SIG-M5 (cell line): ENCODE measurements around the gene PDCD1LG2.
"Not testable (repeated sequence)": the region's sequence is repeated elsewhere in the genome, so short reads cannot be mapped to it uniquely, and the experiment has no call there.

Experiments used
- DNase-seq: peaks from one replicate; lab custom pipeline; 2025; lab: John Stamatoyannopoulos, UW

Gene PDCD1LG2

DNA sequence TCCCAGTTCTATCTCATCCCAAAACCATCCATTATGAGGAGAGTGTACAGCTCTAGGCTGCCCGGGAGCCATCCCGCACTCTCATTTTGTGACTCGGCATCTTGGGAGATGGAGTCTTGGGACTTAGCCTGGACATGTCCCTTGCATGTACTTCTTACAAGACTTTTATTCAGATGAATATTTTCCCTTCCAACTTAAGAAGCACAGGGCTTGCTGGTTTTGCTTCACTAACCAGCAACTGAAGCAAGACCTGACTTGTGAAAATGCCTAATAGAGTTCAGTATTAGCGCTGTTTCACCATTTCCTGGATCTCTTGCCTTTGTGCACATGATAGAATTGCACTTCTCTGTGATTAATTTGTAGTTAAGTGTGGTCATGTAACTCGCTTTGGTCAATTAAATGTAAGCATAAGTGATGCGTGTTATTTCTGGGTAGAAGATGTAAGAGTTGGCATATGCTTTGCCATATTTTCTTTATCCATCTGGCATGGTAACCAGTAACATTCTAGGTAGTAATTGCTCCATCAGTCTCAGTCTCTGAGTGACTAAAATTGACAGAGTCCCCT, 55.8 kb downstream of the PDCD1LG2 start:
- no peak for DNase-seq

DNA sequence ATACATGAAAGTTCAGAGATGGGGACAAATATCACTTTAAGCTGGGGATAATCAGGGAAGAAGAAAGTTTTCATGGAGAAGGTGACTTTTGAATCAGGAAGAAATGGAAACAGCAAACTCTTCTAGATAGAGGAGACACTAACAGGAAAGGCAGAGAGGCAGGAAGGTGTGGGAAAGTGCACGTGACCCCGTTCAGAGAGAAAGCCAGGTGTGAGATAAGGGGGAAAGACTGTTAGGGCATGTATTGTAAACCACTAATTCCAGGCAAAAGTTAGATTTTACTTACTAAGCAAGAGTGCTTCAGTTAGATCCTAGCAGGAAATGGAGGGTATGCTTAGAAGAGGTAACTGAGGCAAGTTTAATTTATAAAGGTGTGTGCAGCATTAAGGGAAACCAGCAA, 58.5 kb downstream of the PDCD1LG2 start:
- DNase-seq = no peak

- no peak for DNase-seq
Observed at GRCh38 chr9:5569409-5569808, 59.1 kb downstream of the PDCD1LG2 start.

DNA sequence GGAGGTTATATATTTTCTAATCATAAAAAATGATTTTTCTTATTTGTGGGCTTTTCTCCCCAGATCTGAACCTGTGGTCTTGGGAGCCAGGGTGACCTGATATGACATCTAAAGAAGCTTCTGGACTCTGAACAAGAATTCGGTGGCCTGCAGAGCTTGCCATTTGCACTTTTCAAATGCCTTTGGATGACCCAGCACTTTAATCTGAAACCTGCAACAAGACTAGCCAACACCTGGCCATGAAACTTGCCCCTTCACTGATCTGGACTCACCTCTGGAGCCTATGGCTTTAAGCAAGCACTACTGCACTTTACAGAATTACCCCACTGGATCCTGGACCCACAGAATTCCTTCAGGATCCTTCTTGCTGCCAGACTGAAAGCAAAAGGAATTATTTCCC, 59.6 kb downstream of the PDCD1LG2 start:
- no peak for DNase-seq

GRCh38 chr9:5571629-5572232, 61.4 kb downstream of the PDCD1LG2 start:
- no peak for DNase-seq

DNA sequence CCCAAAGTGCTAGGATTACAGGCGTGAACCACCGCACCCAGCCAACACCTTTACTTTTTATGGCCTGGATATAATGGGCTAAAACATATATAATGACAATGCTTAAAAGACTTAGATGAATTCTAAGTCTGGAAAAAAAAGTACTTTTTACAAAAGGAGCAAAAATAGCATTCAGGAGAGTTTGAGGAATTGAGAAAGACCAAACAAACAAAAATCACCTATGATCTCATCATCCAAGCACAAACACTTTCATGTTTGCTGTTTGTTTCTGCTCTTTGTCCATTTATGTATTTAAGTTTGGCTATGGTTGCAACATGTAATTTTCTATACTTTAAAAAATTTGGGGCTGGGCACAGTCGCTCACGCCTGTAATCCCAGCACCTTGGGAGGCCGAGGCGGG, 63.8 kb downstream of the PDCD1LG2 start:
- DNase-seq = no peak

- no peak for DNase-seq
Observed at GRCh38 chr9:5575000-5575399, 64.7 kb downstream of the PDCD1LG2 start.

- no peak for DNase-seq
Observed at GRCh38 chr9:5577225-5577624, 66.9 kb downstream of the PDCD1LG2 start.

DNA sequence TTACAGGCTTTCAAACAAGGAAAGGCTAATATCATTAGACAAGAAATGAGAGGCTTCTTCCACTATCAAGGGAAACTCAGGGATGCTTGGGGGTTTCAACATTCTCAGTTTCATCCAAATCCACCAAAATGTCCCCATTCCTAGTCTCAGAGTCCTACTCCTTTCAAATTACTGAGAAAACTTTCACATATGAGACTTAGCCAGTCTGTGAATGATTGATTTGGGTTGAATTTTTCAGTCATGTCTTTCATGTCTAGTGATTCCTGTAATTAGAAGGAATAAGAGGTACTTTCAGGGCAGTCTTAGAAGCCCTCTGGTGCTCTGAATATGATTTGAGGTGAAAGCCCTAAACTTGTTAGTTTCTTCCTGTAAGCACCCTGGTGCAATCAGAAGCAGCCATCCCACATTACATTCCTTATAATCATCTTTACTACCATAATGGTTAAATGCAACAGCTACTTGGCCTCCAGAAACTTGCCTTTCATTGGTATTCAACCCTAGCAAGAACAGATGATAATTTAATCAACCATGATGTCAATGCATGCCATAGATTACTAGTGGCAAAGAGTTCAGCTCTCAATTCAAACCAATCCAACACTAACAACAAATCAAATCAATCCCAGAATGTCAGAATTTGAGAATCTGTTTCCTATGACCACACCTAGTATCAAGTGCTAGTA, 67.8 kb downstream of the PDCD1LG2 start:
- DNase-seq = no peak

- no peak for DNase-seq
Observed at GRCh38 chr9:5578698-5579085, 68.4 kb downstream of the PDCD1LG2 start.

DNA sequence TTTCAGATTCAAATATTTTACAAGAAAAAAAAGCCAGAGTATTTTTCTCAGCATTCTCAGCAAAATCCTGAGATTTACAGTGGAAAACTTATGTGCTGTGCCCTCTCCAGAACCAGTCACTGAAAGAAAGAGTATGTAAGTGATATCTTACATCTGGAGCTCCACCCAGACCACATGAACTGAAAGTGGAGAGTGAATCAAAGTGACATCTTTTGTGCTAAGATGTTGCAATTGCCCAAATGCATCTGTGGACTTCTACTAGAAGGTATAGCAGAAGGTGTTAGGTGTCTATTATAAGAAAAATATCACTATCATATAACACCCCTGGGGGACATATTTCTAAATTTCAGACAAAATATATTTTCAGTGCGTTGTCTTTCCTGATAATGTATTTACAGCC, 69.5 kb downstream of the PDCD1LG2 start:
- no peak for DNase-seq

- DNase-seq = no peak
Observed at GRCh38 chr9:5580650-5581049, 70.3 kb downstream of the PDCD1LG2 start.

GRCh38 chr9:5581706-5582105, 71.4 kb downstream of the PDCD1LG2 start:
- DNase-seq = not testable (repeated sequence)

- DNase-seq = no peak
Observed at GRCh38 chr9:5582835-5583195, 72.5 kb downstream of the PDCD1LG2 start.

- DNase-seq = no peak
Observed at GRCh38 chr9:5586391-5586802, 76.1 kb downstream of the PDCD1LG2 start.

DNA sequence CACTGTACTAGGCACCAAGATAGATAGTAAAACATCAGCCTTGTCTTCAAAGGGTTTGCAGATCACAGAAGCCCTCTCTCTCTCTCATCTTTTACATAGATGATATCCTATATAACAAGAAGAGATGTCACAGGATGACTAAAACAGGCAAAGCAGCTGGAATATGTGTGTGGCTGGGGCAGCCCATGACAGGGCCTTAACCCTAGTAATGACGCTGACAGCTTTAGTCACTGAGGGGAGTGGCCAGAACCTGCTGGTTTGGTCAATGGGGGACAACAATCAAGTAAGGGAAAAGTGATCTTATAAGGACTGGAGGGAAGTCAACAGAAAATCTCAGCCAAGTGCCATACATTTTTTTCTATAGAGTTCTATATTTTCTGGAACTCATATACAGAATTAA, 76.7 kb downstream of the PDCD1LG2 start:
- no peak for DNase-seq

DNA sequence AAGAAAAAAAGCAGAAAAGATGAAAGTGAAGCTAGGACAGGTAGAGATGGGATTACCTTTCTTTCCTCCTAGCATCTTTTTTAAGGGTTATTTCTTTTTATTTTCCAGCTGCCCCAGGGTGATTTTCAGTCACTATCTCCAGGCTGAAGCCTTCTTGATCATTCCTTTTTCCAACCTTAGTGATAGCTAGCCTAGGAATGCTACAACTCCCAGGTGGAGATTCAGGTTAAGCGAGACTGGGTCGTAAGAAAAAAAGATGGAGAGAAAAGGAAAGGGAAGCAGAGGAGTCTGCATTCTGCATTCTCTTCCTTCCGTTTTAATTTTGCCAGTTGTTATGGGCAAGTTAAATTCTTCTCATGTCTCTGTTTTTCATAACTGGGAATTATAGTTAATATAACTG, 81.9 kb downstream of the PDCD1LG2 start:
- DNase-seq = no peak

- DNase-seq = no peak
Observed at GRCh38 chr9:5592904-5593303, 82.6 kb downstream of the PDCD1LG2 start.

- DNase-seq = no peak
Observed at GRCh38 chr9:5593904-5594303, 83.6 kb downstream of the PDCD1LG2 start.

DNA sequence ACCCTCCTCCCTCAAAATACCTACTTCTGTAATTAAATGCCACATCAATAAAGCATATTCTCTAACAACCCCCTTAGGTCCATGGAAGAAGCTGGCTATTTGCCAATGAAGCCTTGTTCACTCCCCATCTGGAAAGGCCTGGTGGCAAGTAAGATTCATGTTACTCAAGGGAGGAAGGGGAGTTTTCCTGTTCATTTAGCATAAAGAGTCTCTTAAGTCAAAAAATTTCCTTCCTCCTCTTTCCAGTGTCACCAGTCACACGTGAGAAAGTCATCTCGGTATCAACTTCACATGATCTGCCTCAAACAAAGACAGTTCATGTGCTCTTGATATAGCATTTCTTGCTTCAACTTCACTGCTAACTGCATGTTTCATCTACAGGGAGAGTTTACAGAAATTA, 85.8 kb downstream of the PDCD1LG2 start:
- no peak for DNase-seq

GRCh38 chr9:5608298-5609225, 98.2 kb downstream of the PDCD1LG2 start:
- DNase-seq = no peak

- no peak for DNase-seq
Observed at GRCh38 chr9:5609226-5609596, 98.9 kb downstream of the PDCD1LG2 start.

GRCh38 chr9:5610491-5610890, 100.2 kb downstream of the PDCD1LG2 start:
- no peak for DNase-seq
